GM23338 (cell line): Measurements from ENCODE around the gene ARHGDIA. TPM values are rescaled to one million over a fixed set of nuclear protein-coding genes. Genes with fewer than 3 reads are reported as not detected.

ENCODE experiments used
- ATAC-seq: fragments of 200-7000 bp; cut with Tn5 transposase; 3 replicates; pipeline ENCODE4 v1.9.1; 2020
- DNase-seq: peaks from one replicate; pipeline ENCODE4 v3.0.0-alpha.2; 2015; ENCODE audit warnings: low spot score
- H2AFZ ChIP-seq: fragments of 200-600 bp; sonication (generic); 2 replicates; pipeline ENCODE4 v1.8.0; 2016; ENCODE audit warnings: antibody characterized with exemption, mild to moderate bottlenecking, moderate library complexity
- H3F3A ChIP-seq: fragments of 200-600 bp; sonication (generic); replicated peaks from 2 replicates; pipeline ENCODE4 v1.8.0; 2017; ENCODE audit warnings: antibody characterized with exemption, mixed run types, low read depth
- H3K27ac ChIP-seq: fragments of 200-600 bp; sonication (generic); 2 replicates; pipeline ENCODE4 v1.6.1; 2016; ENCODE audit warnings: low read depth
- H3K27me3 ChIP-seq: fragments of 200-600 bp; sonication (generic); 2 replicates; pipeline ENCODE4 v1.8.0; 2016; ENCODE audit warnings: mild to moderate bottlenecking, mixed run types, moderate library complexity; ENCODE audit not compliant: insufficient read depth
- H3K36me3 ChIP-seq: fragments of 200-600 bp; sonication (generic); 2 replicates; pipeline ENCODE4 v1.8.0; 2016; ENCODE audit warnings: mild to moderate bottlenecking; ENCODE audit not compliant: insufficient read depth
- H3K4me1 ChIP-seq: fragments of 200-600 bp; sonication (generic); 2 replicates; pipeline ENCODE4 v1.8.0; 2016; ENCODE audit warnings: mild to moderate bottlenecking, moderate library complexity; ENCODE audit not compliant: insufficient read depth
- H3K4me2 ChIP-seq: fragments of 200-600 bp; sonication (generic); 2 replicates; pipeline ENCODE4 v1.7.1; 2017; ENCODE audit warnings: mixed run types
- H3K4me3 ChIP-seq: fragments of 200-600 bp; sonication (generic); 2 replicates; pipeline ENCODE4 v1.6.1; 2016; ENCODE audit warnings: mixed run types
- H3K79me2 ChIP-seq: fragments of 200-600 bp; sonication (generic); replicated peaks from 2 replicates; pipeline ENCODE4 v1.8.0; 2017; ENCODE audit warnings: mild to moderate bottlenecking; ENCODE audit not compliant: insufficient read depth
- H3K9me2 ChIP-seq: fragments of 200-600 bp; sonication (generic); 2 replicates; pipeline ENCODE4 v1.8.0; 2017; ENCODE audit not compliant: insufficient read depth
- H4K20me1 ChIP-seq: fragments of 200-600 bp; sonication (generic); replicated peaks from 2 replicates; pipeline ENCODE4 v1.8.0; 2017; ENCODE audit warnings: mild to moderate bottlenecking; ENCODE audit not compliant: insufficient read depth
- H3K27ac Mint-ChIP-seq: 2 replicates; pipeline ENCODE4 v1.8.0; 2020; ENCODE audit warnings: inconsistent platforms, mild to moderate bottlenecking, moderate library complexity, mixed read lengths
- H3K27me3 Mint-ChIP-seq: 3 replicates; pipeline ENCODE4 v1.8.0; 2022; ENCODE audit warnings: low read depth, mild to moderate bottlenecking, moderate library complexity, mixed read lengths, inconsistent platforms; ENCODE audit not compliant: insufficient read depth, poor library complexity
- H3K36me3 Mint-ChIP-seq: 3 replicates; pipeline ENCODE4 v1.8.0; 2021; ENCODE audit warnings: low read depth, mild to moderate bottlenecking, inconsistent platforms, moderate library complexity, mixed read lengths
- H3K4me1 Mint-ChIP-seq: 3 replicates; pipeline ENCODE4 v1.8.0; 2020; ENCODE audit warnings: mild to moderate bottlenecking, inconsistent platforms, mixed read lengths
- H3K4me3 Mint-ChIP-seq: 3 replicates; pipeline ENCODE4 v1.8.0; 2021; ENCODE audit warnings: moderate library complexity, mild to moderate bottlenecking, inconsistent platforms, mixed read lengths
- H3K9me3 Mint-ChIP-seq: 3 replicates; pipeline ENCODE4 v1.8.0; 2020; ENCODE audit warnings: moderate library complexity, mild to moderate bottlenecking, inconsistent platforms, mixed read lengths
- CREB1 ChIP-seq: fragments of 250-450 bp; sonication (Bioruptor Pico); IDR thresholded peaks from 2 replicates; pipeline ENCODE4 v1.5.0; 2020; ENCODE audit warnings: low read depth, mild to moderate bottlenecking, moderate library complexity
- EZH2phosphoT487 ChIP-seq: fragments of 200-600 bp; sonication (generic); IDR thresholded peaks from one replicate; pipeline ENCODE4 v1.8.1; 2018; ENCODE audit warnings: antibody characterized with exemption; ENCODE audit not compliant: unreplicated experiment
- NANOG ChIP-seq: IDR thresholded peaks from 2 replicates; pipeline ENCODE4 v1.6.1; 2016; ENCODE audit warnings: antibody characterized with exemption, borderline replicate concordance
- POLR2AphosphoS5 ChIP-seq: IDR thresholded peaks from 2 replicates; pipeline ENCODE4 v1.6.1; 2016; ENCODE audit warnings: antibody characterized with exemption, low read depth
- STAT1 ChIP-seq: IDR thresholded peaks from one replicate; pipeline ENCODE4 v1.6.1; 2016; ENCODE audit warnings: antibody characterized with exemption; ENCODE audit not compliant: unreplicated experiment
- ZNF114 ChIP-seq: fragments of 250-450 bp; sonication (Bioruptor Pico); IDR thresholded peaks from 2 replicates; pipeline ENCODE4 v1.5.0; 2020; ENCODE audit warnings: mild to moderate bottlenecking, moderate library complexity
- polyA plus RNA-seq: library from polyadenylated mRNA; unstranded; fragments of >200 nt; fragmentation: Nextera tagmentation; extraction: Ambion mirVana; gene quantifications from 2 replicates; pipeline ENCODE4 v1.2.1, GENCODE V29; 2016
- total RNA-seq: library from RNA; depleted of rRNA; stranded (reverse); fragments of >200 nt; shearing (Covaris generic); gene quantifications from 2 replicates; pipeline ENCODE4 v1.2.3, GENCODE V29; 2014
- TF ChIP-seq, protein P1 (sequence below): fragments of 250-450 bp; sonication (Bioruptor Pico); IDR thresholded peaks from 2 replicates; pipeline ENCODE4 v1.5.0; 2020; ENCODE audit warnings: mild to moderate bottlenecking, moderate library complexity
- TF ChIP-seq, protein P2 (sequence below), 2 experiments: fragments of 200-600 bp in 1 of 2; sonication (generic) in 1 of 2; conservative IDR thresholded peaks; 2 replicates each; pipeline versions ENCODE4 v1.5.1 to v1.6.1; 2016 to 2017; ENCODE audit warnings: antibody characterized with exemption in 2 of 2, low read depth in 2 of 2, mild to moderate bottlenecking in 2 of 2, moderate library complexity in 1 of 2
- TF ChIP-seq, protein P3 (sequence below): IDR thresholded peaks from 2 replicates; pipeline ENCODE4 v1.6.1; 2016; ENCODE audit warnings: antibody characterized with exemption

Gene ARHGDIA
- total and polyA plus RNA-seq, 2 experiments from 2014 or later = 125 to 140 TPM

DNA sequence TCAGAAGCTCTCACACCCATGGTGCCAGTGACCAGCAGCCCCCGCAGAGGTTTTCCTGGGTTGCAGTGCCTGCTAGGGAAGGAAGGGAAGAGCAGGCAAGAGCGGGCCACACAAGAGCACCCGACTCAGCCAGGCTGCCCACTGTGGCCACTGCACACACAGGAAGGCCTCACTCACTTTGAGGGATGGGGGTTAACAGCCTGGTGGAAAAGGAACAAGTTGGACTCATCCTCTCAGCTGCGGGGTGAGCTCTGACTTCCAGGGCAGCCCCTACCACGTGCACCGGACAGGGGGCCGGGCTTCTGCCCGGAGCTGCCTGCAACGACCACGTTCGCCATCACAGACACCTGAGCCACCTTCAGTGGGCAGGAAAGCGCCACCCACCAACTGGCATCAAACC is 18.9 kb downstream of the ARHGDIA start (continued):
- TF ChIP-seq, protein P1, sequence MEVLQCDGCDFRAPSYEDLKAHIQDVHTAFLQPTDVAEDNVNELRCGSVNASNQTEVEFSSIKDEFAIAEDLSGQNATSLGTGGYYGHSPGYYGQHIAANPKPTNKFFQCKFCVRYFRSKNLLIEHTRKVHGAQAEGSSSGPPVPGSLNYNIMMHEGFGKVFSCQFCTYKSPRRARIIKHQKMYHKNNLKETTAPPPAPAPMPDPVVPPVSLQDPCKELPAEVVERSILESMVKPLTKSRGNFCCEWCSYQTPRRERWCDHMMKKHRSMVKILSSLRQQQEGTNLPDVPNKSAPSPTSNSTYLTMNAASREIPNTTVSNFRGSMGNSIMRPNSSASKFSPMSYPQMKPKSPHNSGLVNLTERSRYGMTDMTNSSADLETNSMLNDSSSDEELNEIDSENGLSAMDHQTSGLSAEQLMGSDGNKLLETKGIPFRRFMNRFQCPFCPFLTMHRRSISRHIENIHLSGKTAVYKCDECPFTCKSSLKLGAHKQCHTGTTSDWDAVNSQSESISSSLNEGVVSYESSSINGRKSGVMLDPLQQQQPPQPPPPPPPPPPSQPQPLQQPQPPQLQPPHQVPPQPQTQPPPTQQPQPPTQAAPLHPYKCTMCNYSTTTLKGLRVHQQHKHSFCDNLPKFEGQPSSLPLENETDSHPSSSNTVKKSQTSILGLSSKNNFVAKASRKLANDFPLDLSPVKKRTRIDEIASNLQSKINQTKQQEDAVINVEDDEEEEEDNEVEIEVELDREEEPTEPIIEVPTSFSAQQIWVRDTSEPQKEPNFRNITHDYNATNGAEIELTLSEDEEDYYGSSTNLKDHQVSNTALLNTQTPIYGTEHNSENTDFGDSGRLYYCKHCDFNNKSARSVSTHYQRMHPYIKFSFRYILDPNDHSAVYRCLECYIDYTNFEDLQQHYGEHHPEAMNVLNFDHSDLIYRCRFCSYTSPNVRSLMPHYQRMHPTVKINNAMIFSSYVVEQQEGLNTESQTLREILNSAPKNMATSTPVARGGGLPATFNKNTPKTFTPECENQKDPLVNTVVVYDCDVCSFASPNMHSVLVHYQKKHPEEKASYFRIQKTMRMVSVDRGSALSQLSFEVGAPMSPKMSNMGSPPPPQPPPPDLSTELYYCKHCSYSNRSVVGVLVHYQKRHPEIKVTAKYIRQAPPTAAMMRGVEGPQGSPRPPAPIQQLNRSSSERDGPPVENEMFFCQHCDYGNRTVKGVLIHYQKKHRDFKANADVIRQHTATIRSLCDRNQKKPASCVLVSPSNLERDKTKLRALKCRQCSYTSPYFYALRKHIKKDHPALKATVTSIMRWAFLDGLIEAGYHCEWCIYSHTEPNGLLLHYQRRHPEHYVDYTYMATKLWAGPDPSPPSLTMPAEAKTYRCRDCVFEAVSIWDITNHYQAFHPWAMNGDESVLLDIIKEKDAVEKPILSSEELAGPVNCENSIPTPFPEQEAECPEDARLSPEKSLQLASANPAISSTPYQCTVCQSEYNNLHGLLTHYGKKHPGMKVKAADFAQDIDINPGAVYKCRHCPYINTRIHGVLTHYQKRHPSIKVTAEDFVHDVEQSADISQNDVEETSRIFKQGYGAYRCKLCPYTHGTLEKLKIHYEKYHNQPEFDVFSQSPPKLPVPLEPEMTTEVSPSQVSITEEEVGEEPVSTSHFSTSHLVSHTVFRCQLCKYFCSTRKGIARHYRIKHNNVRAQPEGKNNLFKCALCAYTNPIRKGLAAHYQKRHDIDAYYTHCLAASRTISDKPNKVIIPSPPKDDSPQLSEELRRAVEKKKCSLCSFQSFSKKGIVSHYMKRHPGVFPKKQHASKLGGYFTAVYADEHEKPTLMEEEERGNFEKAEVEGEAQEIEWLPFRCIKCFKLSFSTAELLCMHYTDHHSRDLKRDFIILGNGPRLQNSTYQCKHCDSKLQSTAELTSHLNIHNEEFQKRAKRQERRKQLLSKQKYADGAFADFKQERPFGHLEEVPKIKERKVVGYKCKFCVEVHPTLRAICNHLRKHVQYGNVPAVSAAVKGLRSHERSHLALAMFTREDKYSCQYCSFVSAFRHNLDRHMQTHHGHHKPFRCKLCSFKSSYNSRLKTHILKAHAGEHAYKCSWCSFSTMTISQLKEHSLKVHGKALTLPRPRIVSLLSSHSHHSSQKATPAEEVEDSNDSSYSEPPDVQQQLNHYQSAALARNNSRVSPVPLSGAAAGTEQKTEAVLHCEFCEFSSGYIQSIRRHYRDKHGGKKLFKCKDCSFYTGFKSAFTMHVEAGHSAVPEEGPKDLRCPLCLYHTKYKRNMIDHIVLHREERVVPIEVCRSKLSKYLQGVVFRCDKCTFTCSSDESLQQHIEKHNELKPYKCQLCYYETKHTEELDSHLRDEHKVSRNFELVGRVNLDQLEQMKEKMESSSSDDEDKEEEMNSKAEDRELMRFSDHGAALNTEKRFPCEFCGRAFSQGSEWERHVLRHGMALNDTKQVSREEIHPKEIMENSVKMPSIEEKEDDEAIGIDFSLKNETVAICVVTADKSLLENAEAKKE (CRISPR knock-in tag) = no peak
- TF ChIP-seq CREB1 = no peak
- TF ChIP-seq EZH2phosphoT487 = no peak
- TF ChIP-seq, protein P2, sequence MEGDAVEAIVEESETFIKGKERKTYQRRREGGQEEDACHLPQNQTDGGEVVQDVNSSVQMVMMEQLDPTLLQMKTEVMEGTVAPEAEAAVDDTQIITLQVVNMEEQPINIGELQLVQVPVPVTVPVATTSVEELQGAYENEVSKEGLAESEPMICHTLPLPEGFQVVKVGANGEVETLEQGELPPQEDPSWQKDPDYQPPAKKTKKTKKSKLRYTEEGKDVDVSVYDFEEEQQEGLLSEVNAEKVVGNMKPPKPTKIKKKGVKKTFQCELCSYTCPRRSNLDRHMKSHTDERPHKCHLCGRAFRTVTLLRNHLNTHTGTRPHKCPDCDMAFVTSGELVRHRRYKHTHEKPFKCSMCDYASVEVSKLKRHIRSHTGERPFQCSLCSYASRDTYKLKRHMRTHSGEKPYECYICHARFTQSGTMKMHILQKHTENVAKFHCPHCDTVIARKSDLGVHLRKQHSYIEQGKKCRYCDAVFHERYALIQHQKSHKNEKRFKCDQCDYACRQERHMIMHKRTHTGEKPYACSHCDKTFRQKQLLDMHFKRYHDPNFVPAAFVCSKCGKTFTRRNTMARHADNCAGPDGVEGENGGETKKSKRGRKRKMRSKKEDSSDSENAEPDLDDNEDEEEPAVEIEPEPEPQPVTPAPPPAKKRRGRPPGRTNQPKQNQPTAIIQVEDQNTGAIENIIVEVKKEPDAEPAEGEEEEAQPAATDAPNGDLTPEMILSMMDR (conservative IDR thresholded peaks at IDR 0.05; ENCODE audit: low read depth in 2 of 2) = no peak
- no peak for TF ChIP-seq STAT1
- TF ChIP-seq POLR2AphosphoS5 = no peak
- TF ChIP-seq ZNF114 (CRISPR knock-in tag) = no peak

DNA sequence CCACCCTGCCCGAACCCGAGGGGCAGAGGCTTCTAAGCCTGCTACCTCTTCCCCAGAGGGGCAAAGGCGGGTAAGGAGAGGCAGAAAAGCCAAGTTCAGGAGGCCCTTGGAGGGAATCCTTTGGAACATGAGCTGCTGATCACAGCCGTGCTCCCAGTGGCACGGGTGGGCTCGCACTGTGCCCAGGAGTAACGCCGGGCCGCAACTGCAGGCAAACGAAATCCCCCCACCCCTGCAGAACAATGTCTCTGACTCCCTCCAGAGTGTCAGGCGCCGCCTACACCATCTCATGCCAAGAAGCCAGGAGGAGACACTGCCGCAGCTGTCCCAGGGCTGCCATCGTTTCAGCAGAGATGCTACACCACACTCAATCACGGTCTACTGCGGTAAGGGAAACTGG is 19.7 kb downstream of the ARHGDIA start:
- Histone ChIP-seq H3K4me3 (no peak overlapping the region), H3K27me3 (no peaks in the 10 kb centered on the region), H3K27ac (no peak overlapping the region), H3K4me2 (no peak overlapping the region), H4K20me1 (peaks cover 16% of the 10 kb centered on the region), H3K36me3 (peaks cover 7% of the 10 kb centered on the region; the same call in 1 of the 2 replicates), H3K79me2 (peaks cover 12% of the 10 kb centered on the region; the same call in 1 of the 2 replicates), H3F3A (peaks cover 11% of the 10 kb centered on the region), H3K9me2 (no peaks in the 10 kb centered on the region), H3K4me1 (no peaks in the 10 kb centered on the region), H2AFZ (no peak overlapping the region)
- ATAC-seq (no peak), DNase-seq (no peak)
- Mint-ChIP-seq H3K36me3 (peaks cover 60% of the 10 kb centered on the region), H3K27ac (no peak overlapping the region), H3K27me3 (peaks cover 5% of the 10 kb centered on the region), H3K9me3 (no peaks in the 10 kb centered on the region; the same call in 2 of the 3 replicates), H3K4me1 (no peaks in the 10 kb centered on the region), H3K4me3 (no peak overlapping the region)
- TF ChIP-seq, protein P3, sequence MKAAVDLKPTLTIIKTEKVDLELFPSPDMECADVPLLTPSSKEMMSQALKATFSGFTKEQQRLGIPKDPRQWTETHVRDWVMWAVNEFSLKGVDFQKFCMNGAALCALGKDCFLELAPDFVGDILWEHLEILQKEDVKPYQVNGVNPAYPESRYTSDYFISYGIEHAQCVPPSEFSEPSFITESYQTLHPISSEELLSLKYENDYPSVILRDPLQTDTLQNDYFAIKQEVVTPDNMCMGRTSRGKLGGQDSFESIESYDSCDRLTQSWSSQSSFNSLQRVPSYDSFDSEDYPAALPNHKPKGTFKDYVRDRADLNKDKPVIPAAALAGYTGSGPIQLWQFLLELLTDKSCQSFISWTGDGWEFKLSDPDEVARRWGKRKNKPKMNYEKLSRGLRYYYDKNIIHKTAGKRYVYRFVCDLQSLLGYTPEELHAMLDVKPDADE = no peak
- no peak for TF ChIP-seq NANOG
